ENCODE data around the gene FBXL19. TPM values are rescaled to one million over a fixed set of nuclear protein-coding genes. Genes with fewer than 3 reads are reported as not detected.

FBXL19 gene
- total RNA-seq, 1 donor from 2014 or later = 76.8 TPM

- no peak overlapping the region for H3K27ac Mint-ChIP-seq (ENCODE audit: unreplicated experiment)
- H3K4me1 Mint-ChIP-seq (ENCODE audit: low read depth, unreplicated experiment) = peaks cover 5% of the 10 kb centered on the region
- peaks cover 15% of the 10 kb centered on the region for H3K9me3 Mint-ChIP-seq (ENCODE audit: unreplicated experiment)
- no peak for TF ChIP-seq CTCF (IDR thresholded peaks at IDR 0.05; ENCODE audit: partially characterized antibody, unreplicated experiment)
- no peak overlapping the region for H3K4me3 Mint-ChIP-seq (ENCODE audit: unreplicated experiment)
- peaks cover 8% of the 10 kb centered on the region for H3K36me3 Mint-ChIP-seq (ENCODE audit: unreplicated experiment)
- DNase-seq = no peak
- H3K27me3 Mint-ChIP-seq (ENCODE audit: unreplicated experiment) = peaks cover 8% of the 10 kb centered on the region
Measured at GRCh38 chr16:30954993-30955392, 31.6 kb downstream of the FBXL19 start.

GRCh38 chr16:30956601-30957455, 33.5 kb downstream of the FBXL19 start:
- peak; percentile 20 for TF ChIP-seq CTCF (IDR thresholded peaks at IDR 0.05; ENCODE audit: partially characterized antibody, unreplicated experiment)
- peak overlapping the region; percentile 97 for H3K27ac Mint-ChIP-seq (ENCODE audit: unreplicated experiment)
- peak; percentile 91 for DNase-seq
- peak overlapping the region; percentile 92 for H3K4me3 Mint-ChIP-seq (ENCODE audit: unreplicated experiment)
- H3K36me3 Mint-ChIP-seq (ENCODE audit: unreplicated experiment) = peaks cover 11% of the 10 kb centered on the region
- H3K27me3 Mint-ChIP-seq (ENCODE audit: unreplicated experiment) = peaks cover 6% of the 10 kb centered on the region
- H3K9me3 Mint-ChIP-seq (ENCODE audit: unreplicated experiment) = peaks cover 17% of the 10 kb centered on the region
- peaks cover 6% of the 10 kb centered on the region for H3K4me1 Mint-ChIP-seq (ENCODE audit: low read depth, unreplicated experiment)

GRCh38 chr16:30957456-30958174, 34.2 kb downstream of the FBXL19 start, which contains the start of gene SETD1A:
Gene SETD1A, plus strand, starts transcription at chr16:30957754. Its CDS starts 978 bp downstream, at chr16:30958732.
- Mint-ChIP-seq H3K27ac (ENCODE audit: unreplicated experiment) (peak within 1 kb of the TSS; percentile 97), H3K27me3 (ENCODE audit: unreplicated experiment) (peaks cover 6% of the 10 kb centered on the region), H3K4me1 (ENCODE audit: low read depth, unreplicated experiment) (peaks cover 6% of the 10 kb centered on the region), H3K36me3 (ENCODE audit: unreplicated experiment) (peaks cover 11% of the 10 kb centered on the region), H3K9me3 (ENCODE audit: unreplicated experiment) (peaks cover 16% of the 10 kb centered on the region), H3K4me3 (ENCODE audit: unreplicated experiment) (peak within 1 kb of the TSS; percentile 93)
- TF ChIP-seq CTCF (IDR thresholded peaks at IDR 0.05; ENCODE audit: partially characterized antibody, unreplicated experiment) = no peak
- DNase-seq = peak; percentile 98

- no peak for TF ChIP-seq CTCF (IDR thresholded peaks at IDR 0.05; ENCODE audit: partially characterized antibody, unreplicated experiment)
- peak overlapping the region; percentile 93 for H3K4me3 Mint-ChIP-seq (ENCODE audit: unreplicated experiment)
- peaks cover 17% of the 10 kb centered on the region for H3K9me3 Mint-ChIP-seq (ENCODE audit: unreplicated experiment)
- peaks cover 6% of the 10 kb centered on the region for H3K4me1 Mint-ChIP-seq (ENCODE audit: low read depth, unreplicated experiment)
- peaks cover 6% of the 10 kb centered on the region for H3K27me3 Mint-ChIP-seq (ENCODE audit: unreplicated experiment)
- DNase-seq = peak; percentile 77
- H3K27ac Mint-ChIP-seq (ENCODE audit: unreplicated experiment) = peak overlapping the region; percentile 91
- peaks cover 11% of the 10 kb centered on the region for H3K36me3 Mint-ChIP-seq (ENCODE audit: unreplicated experiment)
Measured at GRCh38 chr16:30958175-30959079, 35.1 kb downstream of the FBXL19 start.
